H9 (cell line): ENCODE results near the gene LDLRAD4. TPM values are rescaled to one million over a fixed set of nuclear protein-coding genes. Genes with fewer than 3 reads are reported as not detected.

Source experiments
- DNase-seq: peaks from one replicate; pipeline ENCODE4 v3.0.0-alpha.2; 2017
- H2AFZ ChIP-seq: one replicate; pipeline ENCODE4 v1.6.1; 2013; ENCODE audit warnings: mild to moderate bottlenecking, low read length, control low read depth, moderate library complexity
- H2AK5ac ChIP-seq: 2 replicates; pipeline ENCODE4 v1.6.1; 2013; ENCODE audit warnings: low read length, control low read depth, mixed read lengths; ENCODE audit not compliant: insufficient read length
- H2BK120ac ChIP-seq: one replicate; pipeline ENCODE4 v1.6.1; 2013; ENCODE audit warnings: low read depth, mild to moderate bottlenecking, low read length, control low read depth, inconsistent platforms; ENCODE audit not compliant: poor library complexity, severe bottlenecking
- H2BK12ac ChIP-seq: 2 replicates; pipeline ENCODE4 v1.6.1; 2013; ENCODE audit warnings: low read length, control low read depth, mixed read lengths, low read depth; ENCODE audit not compliant: insufficient read length
- H2BK15ac ChIP-seq: 2 replicates; pipeline ENCODE4 v1.6.1; 2013; ENCODE audit warnings: low read depth, low read length, control low read depth
- H2BK20ac ChIP-seq: one replicate; pipeline ENCODE4 v1.6.1; 2013; ENCODE audit warnings: low read depth, mild to moderate bottlenecking, low read length, control low read depth, inconsistent platforms; ENCODE audit not compliant: poor library complexity, severe bottlenecking
- H2BK5ac ChIP-seq: 2 replicates; pipeline ENCODE4 v1.6.1; 2013; ENCODE audit warnings: low read length, control low read depth, mixed read lengths; ENCODE audit not compliant: insufficient read length
- H3K14ac ChIP-seq: 2 replicates; pipeline ENCODE4 v1.6.1; 2013; ENCODE audit warnings: low read length, control low read depth; ENCODE audit not compliant: insufficient read depth
- H3K18ac ChIP-seq: 2 replicates; pipeline ENCODE4 v1.6.1; 2013; ENCODE audit warnings: low read depth, mild to moderate bottlenecking, mixed read lengths, low read length, control low read depth; ENCODE audit not compliant: insufficient read length
- H3K23ac ChIP-seq: 2 replicates; pipeline ENCODE4 v1.6.1; 2013; ENCODE audit warnings: low read length, control low read depth, mixed read lengths, low read depth; ENCODE audit not compliant: insufficient read length
- H3K23me2 ChIP-seq: 2 replicates; pipeline ENCODE4 v1.6.1; 2013; ENCODE audit warnings: low read depth, mild to moderate bottlenecking, mixed read lengths, low read length, control low read depth; ENCODE audit not compliant: insufficient read length, poor library complexity, severe bottlenecking
- H3K27ac ChIP-seq: 2 replicates; pipeline ENCODE4 v1.5.1; 2013; ENCODE audit warnings: low read length, control low read depth, mixed read lengths, low read depth; ENCODE audit not compliant: insufficient read length
- H3K27me3 ChIP-seq: 2 replicates; pipeline ENCODE4 v1.6.1; 2013; ENCODE audit warnings: low read length, control low read depth, inconsistent platforms; ENCODE audit not compliant: insufficient read depth
- H3K4ac ChIP-seq: 2 replicates; pipeline ENCODE4 v1.6.1; 2013; ENCODE audit warnings: low read depth, mild to moderate bottlenecking, control low read depth, inconsistent platforms, low read length, moderate library complexity
- H3K4me1 ChIP-seq: 2 replicates; pipeline ENCODE4 v1.6.1; 2013; ENCODE audit warnings: low read length, control low read depth, inconsistent platforms; ENCODE audit not compliant: insufficient read depth
- H3K4me2 ChIP-seq: 2 replicates; pipeline ENCODE4 v1.6.1; 2013; ENCODE audit warnings: low read length, control low read depth, mixed read lengths; ENCODE audit not compliant: insufficient read length, insufficient read depth
- H3K56ac ChIP-seq: 2 replicates; pipeline ENCODE4 v1.6.1; 2013; ENCODE audit warnings: low read depth, mild to moderate bottlenecking, mixed read lengths, low read length, control low read depth; ENCODE audit not compliant: insufficient read length
- H3K79me1 ChIP-seq: 2 replicates; pipeline ENCODE4 v1.6.1; 2013; ENCODE audit warnings: low read depth, mild to moderate bottlenecking, moderate library complexity, low read length, control low read depth, inconsistent platforms; ENCODE audit not compliant: insufficient read depth, poor library complexity, severe bottlenecking
- H3K79me2 ChIP-seq: 2 replicates; pipeline ENCODE4 v1.6.1; 2013; ENCODE audit warnings: low read length, control low read depth, inconsistent platforms; ENCODE audit not compliant: insufficient read depth
- H3K9ac ChIP-seq: 2 replicates; pipeline ENCODE4 v1.6.1; 2013; ENCODE audit warnings: low read length, control low read depth, mixed read lengths; ENCODE audit not compliant: insufficient read length; ENCODE audit errors: extremely low read depth
- H3K9me3 ChIP-seq: one replicate; pipeline ENCODE4 v1.6.1; 2013; ENCODE audit warnings: low read depth, low read length, inconsistent platforms; ENCODE audit not compliant: control insufficient read depth
- H3T11ph ChIP-seq: one replicate; pipeline ENCODE4 v1.6.1; 2013; ENCODE audit warnings: mild to moderate bottlenecking, low read length, control low read depth, inconsistent platforms
- H4K20me1 ChIP-seq: one replicate; pipeline ENCODE4 v1.6.1; 2013; ENCODE audit not compliant: control insufficient read depth, insufficient read length, insufficient read depth
- H4K5ac ChIP-seq: 2 replicates; pipeline ENCODE4 v1.6.1; 2013; ENCODE audit warnings: low read depth, mild to moderate bottlenecking, mixed read lengths, low read length, control low read depth; ENCODE audit not compliant: insufficient read length
- H4K8ac ChIP-seq: replicated peaks from 2 replicates; pipeline ENCODE4 v1.6.1; 2013; ENCODE audit warnings: low read length, control low read depth, mixed read lengths, low read depth; ENCODE audit not compliant: insufficient read length
- H4K91ac ChIP-seq: 2 replicates; pipeline ENCODE4 v1.6.1; 2013; ENCODE audit warnings: low read depth, mild to moderate bottlenecking, moderate library complexity, mixed read lengths, low read length, control low read depth; ENCODE audit not compliant: insufficient read length
- H3K27ac Mint-ChIP-seq, 3 experiments: 2 replicates in 2 of 3; 3 replicates in 1 of 3; pipeline ENCODE4 v1.8.0; 2020 to 2021; ENCODE audit warnings: mixed read lengths in 3 of 3, mild to moderate bottlenecking in 1 of 3, moderate library complexity in 1 of 3
- H3K27me3 Mint-ChIP-seq: 2 replicates; pipeline ENCODE4 v1.8.0; 2021; ENCODE audit warnings: low read depth, mild to moderate bottlenecking, moderate library complexity, mixed read lengths
- H3K36me3 Mint-ChIP-seq, 3 experiments: 2 replicates in 2 of 3; 3 replicates in 1 of 3; pipeline ENCODE4 v1.8.0; 2020 to 2021; ENCODE audit warnings: low read depth in 3 of 3, mixed read lengths in 3 of 3; ENCODE audit not compliant: insufficient read depth in 1 of 3
- H3K4me1 Mint-ChIP-seq, 2 experiments: 2 replicates each; pipeline ENCODE4 v1.8.0; 2020; ENCODE audit warnings: mixed read lengths in 2 of 2
- H3K4me3 Mint-ChIP-seq, 2 experiments: 2 replicates in 1 of 2; 3 replicates in 1 of 2; pipeline ENCODE4 v1.8.0; 2020 to 2021; ENCODE audit warnings: mild to moderate bottlenecking in 2 of 2, mixed read lengths in 2 of 2, moderate library complexity in 1 of 2
- H3K9me3 Mint-ChIP-seq, 2 experiments: 2 replicates in 1 of 2; 3 replicates in 1 of 2; pipeline ENCODE4 v1.8.0; 2020; ENCODE audit warnings: mild to moderate bottlenecking in 2 of 2, mixed read lengths in 2 of 2, moderate library complexity in 1 of 2
- CTCF ChIP-seq: fragments of 200-600 bp; sonication (generic); conservative IDR thresholded peaks from 3 replicates; pipeline ENCODE4 v1.8.0; 2021; ENCODE audit warnings: antibody characterized with exemption, mild to moderate bottlenecking
- WGBS: extraction: QIAGEN DNeasy Blood & Tissue Kit; methylation state at CpG from one replicate; pipeline ENCODE4 v1.1.7; 2013; ENCODE audit warnings: missing lambda C conversion rate, low lambda C conversion rate, mixed read lengths; ENCODE audit not compliant: insufficient read length; ENCODE audit errors: extremely low coverage; 5-methylcytosine and 5-hydroxymethylcytosine counted together
- total RNA-seq: library from RNA; stranded (reverse); gene quantifications from 2 replicates; pipeline ENCODE4 v1.2.1, GENCODE V29; 2021

LDLRAD4 gene
- total RNA-seq, 1 experiment from 2014 or later = 3.9 TPM

- Histone ChIP-seq H3K4me2 (no peak overlapping the region), H4K8ac (no peak overlapping the region), H3K18ac (no peak overlapping the region), H3K9ac (no peak overlapping the region), H2BK5ac (no peak overlapping the region), H3K79me1 (peaks cover 5% of the 10 kb centered on the region), H4K20me1 (no peaks in the 10 kb centered on the region), H3T11ph (no peak overlapping the region), H3K56ac (no peak overlapping the region), H3K79me2 (peaks cover 4% of the 10 kb centered on the region; the same call in 1 of the 2 replicates), H4K91ac (no peak overlapping the region), H2AK5ac (no peak overlapping the region), H4K5ac (no peak overlapping the region), H3K14ac (no peak overlapping the region), H3K4me1 (no peaks in the 10 kb centered on the region), H2BK20ac (no peak overlapping the region), H3K27me3 (no peaks in the 10 kb centered on the region), H3K23me2 (no peaks in the 10 kb centered on the region), H2BK120ac (no peak overlapping the region), H3K9me3 (no peaks in the 10 kb centered on the region), H2BK12ac (no peak overlapping the region), H3K27ac (no peak overlapping the region), H2AFZ (no peak overlapping the region), H2BK15ac (no peak overlapping the region), H3K23ac (no peak overlapping the region), H3K4ac (no peak overlapping the region)
- H3K36me3 Mint-ChIP-seq = peaks cover 7 to 8% (median 7%) of the 10 kb centered on the region in 3 experiments
- H3K27ac Mint-ChIP-seq = no peak overlapping the region
- no peak for DNase-seq
- no CpG with 5 or more reads among the region's 4 CpGs for WGBS
- H3K4me3 Mint-ChIP-seq = no peak overlapping the region
- peaks cover 7% of the 10 kb centered on the region in 2 experiments; a peak in 4 of 5 replicates for H3K9me3 Mint-ChIP-seq
- TF ChIP-seq CTCF = no peak
- H3K27me3 Mint-ChIP-seq = no peaks in the 10 kb centered on the region
- H3K4me1 Mint-ChIP-seq = peaks cover 3 to 8% of the 10 kb centered on the region in 2 experiments; a peak in 3 of 4 replicates
Measured at GRCh38 chr18:13684546-13684945, 466.0 kb downstream of the LDLRAD4 start.
